Measurements from ENCODE around the gene GALNS. TPM values are rescaled to one million over a fixed set of nuclear protein-coding genes. Genes with fewer than 3 reads are reported as not detected.

GALNS gene
- total and polyA plus RNA-seq, 2 of the 8 experiments (the other 6 are each of a cell fraction or from before 2014, with no cell fraction given), result 8.9 to 17.8 TPM

DNA sequence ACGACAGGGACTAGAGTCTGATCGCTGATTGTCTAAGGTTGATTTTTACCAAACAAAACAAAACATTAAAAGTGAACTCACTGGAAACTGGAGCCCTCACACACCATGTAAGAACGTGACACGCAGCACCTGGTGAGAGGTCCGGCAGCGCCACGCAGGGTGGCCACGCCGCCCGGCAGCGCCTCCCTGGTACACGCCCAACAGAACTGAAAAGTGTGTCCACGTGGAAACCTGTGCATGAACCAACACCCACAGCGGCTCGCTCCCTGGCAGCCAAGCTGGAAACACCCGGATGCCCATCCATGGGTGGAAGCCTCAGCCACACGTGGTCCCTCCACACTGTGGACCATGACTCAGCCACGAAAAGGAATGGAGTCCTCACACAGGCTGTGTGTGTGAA, 9.1 kb downstream of the GALNS start (continued):
- TF ChIP-seq GABPA (IDR thresholded peaks at IDR 0.05; ENCODE audit: borderline replicate concordance, insufficient read depth, low read length) (no peak), JUND (IDR thresholded peaks at IDR 0.05; ENCODE audit: low read length) (no peak), RBBP5 (IDR thresholded peaks at IDR 0.05; ENCODE audit: borderline replicate concordance, low read depth, low read length) (no peak), POLR2AphosphoS5 (IDR thresholded peaks at IDR 0.05; ENCODE audit: low read depth, low read length) (no peak)
